Measurements from ENCODE around the gene CEMIP.

CEMIP gene

GRCh38 chr15:80846031-80846815, 67.1 kb downstream of the CEMIP start:
- no peak overlapping the region for H3K4me3 ChIP-seq (ENCODE audit: low read length)
- TF ChIP-seq ZNF274 (IDR thresholded peaks at IDR 0.05; ENCODE audit: low read depth, low read length), result no peak

DNA sequence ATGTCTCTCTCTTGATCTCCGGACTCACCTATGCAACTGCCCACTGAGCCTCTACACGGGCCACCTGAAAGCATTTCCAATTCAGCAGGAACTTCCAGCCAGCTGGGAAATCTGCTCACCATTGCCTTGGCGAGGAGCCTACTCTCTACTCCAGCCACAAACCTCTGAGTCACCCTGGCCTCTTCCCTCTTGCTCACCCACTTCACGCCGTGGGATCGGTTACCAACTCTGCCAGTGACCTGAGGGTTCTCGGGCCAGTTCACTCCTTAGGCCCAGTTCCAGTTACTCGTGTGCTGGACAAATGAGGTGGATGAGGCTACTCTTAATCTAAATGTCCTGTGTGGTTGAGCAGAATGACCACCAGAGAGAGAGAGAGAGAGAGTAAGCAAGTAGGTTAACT, 70.1 kb downstream of the CEMIP start:
- no peak for TF ChIP-seq ZNF274 (IDR thresholded peaks at IDR 0.05; ENCODE audit: low read depth, low read length)
- H3K4me3 ChIP-seq (ENCODE audit: low read length), result no peak overlapping the region

GRCh38 chr15:80850941-80851451, 71.8 kb downstream of the CEMIP start:
- H3K4me3 ChIP-seq (ENCODE audit: low read length), result no peak overlapping the region
- TF ChIP-seq ZNF274 (IDR thresholded peaks at IDR 0.05; ENCODE audit: low read depth, low read length), result no peak

DNA sequence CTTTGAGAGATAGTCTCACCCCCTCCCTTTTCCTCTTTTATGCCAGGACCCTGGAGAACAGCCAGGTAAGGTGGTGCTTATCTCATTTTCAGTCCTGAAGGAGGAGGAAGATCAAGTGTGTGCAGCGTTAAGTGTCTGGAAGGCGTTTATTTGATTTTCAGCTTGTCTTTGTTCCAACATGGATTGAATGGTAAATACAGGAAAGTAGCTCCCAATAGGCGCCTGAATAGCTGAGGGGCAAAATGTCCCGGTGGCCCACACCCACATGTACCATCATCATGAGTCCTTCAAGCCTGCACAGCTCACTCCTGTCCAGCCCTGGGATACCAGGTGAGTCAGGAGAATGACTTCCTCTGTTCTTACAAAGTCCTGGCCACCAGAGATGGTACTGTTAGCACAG, 73.5 kb downstream of the CEMIP start:
- TF ChIP-seq ZNF274 (IDR thresholded peaks at IDR 0.05; ENCODE audit: low read depth, low read length), result no peak
- no peak overlapping the region for H3K4me3 ChIP-seq (ENCODE audit: low read length)

DNA sequence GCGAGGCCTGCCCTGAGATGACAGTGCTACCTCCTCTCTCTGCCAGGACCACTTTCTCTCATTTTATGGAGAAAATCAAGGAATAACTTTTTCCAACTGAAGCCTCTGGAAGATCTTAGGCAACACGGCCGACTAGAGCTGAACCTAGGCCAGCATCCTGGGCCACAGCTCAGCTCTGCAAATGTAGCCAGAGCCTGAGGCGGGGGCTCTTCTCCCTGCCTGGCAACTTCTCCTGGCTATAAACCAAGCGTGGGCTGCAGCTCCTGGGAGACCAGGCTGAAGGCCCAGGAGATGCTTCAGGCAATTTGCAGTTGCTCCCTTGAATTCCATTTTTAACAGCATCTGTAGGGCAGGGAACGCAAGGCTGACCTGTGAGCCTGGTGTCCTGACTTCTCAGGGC, 74.9 kb downstream of the CEMIP start:
- no peak for TF ChIP-seq ZNF274 (IDR thresholded peaks at IDR 0.05; ENCODE audit: low read depth, low read length)
- no peak overlapping the region for H3K4me3 ChIP-seq (ENCODE audit: low read length)

- no peak overlapping the region for H3K4me3 ChIP-seq (ENCODE audit: low read length)
- TF ChIP-seq ZNF274 (IDR thresholded peaks at IDR 0.05; ENCODE audit: low read depth, low read length), result no peak
Observed at GRCh38 chr15:80855206-80855605, 76.0 kb downstream of the CEMIP start.

GRCh38 chr15:80856400-80856799, 77.2 kb downstream of the CEMIP start:
- no peak overlapping the region for H3K4me3 ChIP-seq (ENCODE audit: low read length)
- TF ChIP-seq ZNF274 (IDR thresholded peaks at IDR 0.05; ENCODE audit: low read depth, low read length), result no peak

GRCh38 chr15:80856809-80857377, 77.7 kb downstream of the CEMIP start:
- no peak overlapping the region for H3K4me3 ChIP-seq (ENCODE audit: low read length)
- TF ChIP-seq ZNF274 (IDR thresholded peaks at IDR 0.05; ENCODE audit: low read depth, low read length), result no peak

DNA sequence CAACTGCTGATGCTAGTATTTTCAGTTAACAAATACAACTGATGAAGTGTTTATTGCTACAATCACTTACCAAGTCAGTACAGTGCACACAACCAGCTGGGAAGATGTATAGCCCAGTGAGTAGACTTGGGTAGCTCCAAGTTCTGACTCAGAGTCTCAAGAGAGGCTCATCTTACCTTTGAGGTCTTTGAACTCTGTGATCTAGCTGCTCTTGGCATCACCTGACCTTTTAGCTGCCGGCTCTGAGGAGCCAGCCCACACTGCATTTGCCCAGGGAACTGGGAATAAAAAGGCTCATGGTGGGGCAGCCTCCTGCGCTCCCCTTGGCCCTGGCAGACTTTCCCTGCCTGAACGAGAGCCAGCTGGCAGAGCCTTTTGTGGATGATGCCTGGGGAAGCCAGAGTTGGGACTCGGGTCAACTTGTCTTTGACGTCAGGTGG, 82.6 kb downstream of the CEMIP start:
- H3K4me3 ChIP-seq (ENCODE audit: low read length), result no peak overlapping the region
- no peak for TF ChIP-seq ZNF274 (IDR thresholded peaks at IDR 0.05; ENCODE audit: low read depth, low read length)

- H3K4me3 ChIP-seq (ENCODE audit: low read length), result no peak overlapping the region
Observed at GRCh38 chr15:80864666-80865065, 85.5 kb downstream of the CEMIP start.

DNA sequence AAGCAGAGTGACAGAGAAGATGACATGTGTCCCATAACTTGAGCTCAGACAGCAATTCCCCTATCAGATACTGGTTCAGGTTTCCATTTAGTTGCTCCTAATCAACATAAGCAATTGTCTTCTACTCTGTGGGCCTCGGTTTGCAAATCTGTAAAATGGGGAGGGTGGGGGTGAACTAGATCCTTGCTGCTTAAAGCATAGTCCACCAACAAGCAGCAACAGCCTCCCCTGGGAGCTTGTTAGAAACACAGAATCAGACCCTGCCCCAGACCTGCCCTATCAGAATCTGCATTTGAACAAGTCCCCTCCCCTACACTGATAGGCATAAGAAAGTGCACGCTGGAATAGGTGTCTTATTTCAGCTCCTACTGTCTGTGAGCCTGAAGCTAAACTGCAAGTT, 87.8 kb downstream of the CEMIP start:
- no peak overlapping the region for H3K4me3 ChIP-seq (ENCODE audit: low read length)

More at GRCh38 chr15:80864666-80865065, 85.5 kb downstream of the CEMIP start:
- no peak for TF ChIP-seq ZNF274 (IDR thresholded peaks at IDR 0.05; ENCODE audit: low read depth, low read length)

DNA sequence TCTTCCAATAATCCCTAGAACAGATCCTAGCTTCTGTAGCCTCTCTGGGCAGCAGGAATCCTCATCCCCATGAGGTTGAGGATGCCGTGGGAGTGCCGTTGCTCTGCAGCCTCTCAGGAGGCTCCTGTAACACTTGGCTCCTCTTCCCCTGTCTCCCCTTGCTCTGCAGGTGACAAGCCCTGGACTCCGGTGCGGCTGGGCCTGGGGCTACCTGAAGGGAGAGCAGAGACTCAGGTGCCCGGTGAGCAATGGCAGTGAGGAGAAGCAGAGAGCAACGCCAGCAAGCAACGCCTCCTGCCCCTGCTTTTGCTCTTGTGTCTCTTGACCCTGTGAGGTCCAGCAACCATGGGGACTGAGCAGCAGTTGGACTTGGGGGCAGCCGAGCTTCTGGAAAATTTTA, 91.2 kb downstream of the CEMIP start:
- TF ChIP-seq ZNF274 (IDR thresholded peaks at IDR 0.05; ENCODE audit: low read depth, low read length), result no peak

More for the DNA sequence above, 87.8 kb downstream of the CEMIP start:
- TF ChIP-seq ZNF274 (IDR thresholded peaks at IDR 0.05; ENCODE audit: low read depth, low read length), result no peak

DNA sequence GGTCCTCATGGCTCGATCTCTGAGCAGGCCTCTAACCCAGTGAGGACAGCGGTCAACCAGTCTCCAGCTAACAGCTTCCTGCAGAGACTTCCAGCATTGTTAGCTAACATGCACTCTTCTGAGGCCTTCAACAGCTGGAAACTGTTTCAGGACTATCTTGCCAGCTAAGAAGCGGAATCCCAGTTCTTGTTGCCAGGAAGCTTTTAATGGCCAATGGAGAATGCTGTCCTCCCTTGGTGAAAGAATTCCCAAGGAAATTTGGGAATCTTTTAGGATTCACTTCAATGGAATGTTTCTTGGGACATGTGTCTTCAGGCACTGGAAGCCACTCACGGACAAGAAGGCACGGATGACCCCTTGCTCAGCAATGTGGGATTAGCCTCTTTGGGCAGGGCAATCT, 91.7 kb downstream of the CEMIP start:
- no peak for TF ChIP-seq ZNF274 (IDR thresholded peaks at IDR 0.05; ENCODE audit: low read depth, low read length)
- H3K4me3 ChIP-seq (ENCODE audit: low read length), result no peak overlapping the region

More for the DNA sequence above, 91.2 kb downstream of the CEMIP start:
- no peak overlapping the region for H3K4me3 ChIP-seq (ENCODE audit: low read length)

DNA sequence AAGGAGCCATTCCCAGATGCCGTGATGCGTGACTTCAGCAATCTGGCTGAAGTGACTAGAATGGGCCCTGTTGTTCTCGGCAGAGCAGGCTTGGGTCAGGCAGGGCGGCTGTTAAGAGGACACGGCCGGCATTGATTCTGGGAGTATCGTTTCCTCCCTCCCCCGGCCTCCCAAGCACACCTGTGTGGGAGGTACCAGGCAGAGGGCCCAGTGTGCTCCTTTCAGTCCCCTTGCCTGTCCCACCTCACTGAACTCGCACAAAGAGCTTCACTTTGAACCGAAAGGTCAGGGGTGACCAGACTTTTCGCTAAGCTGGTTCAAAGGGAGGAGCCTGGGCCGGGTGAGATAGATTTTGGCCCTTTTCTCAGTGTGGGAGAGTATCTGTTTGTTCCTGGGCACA, 92.7 kb downstream of the CEMIP start:
- no peak for TF ChIP-seq ZNF274 (IDR thresholded peaks at IDR 0.05; ENCODE audit: low read depth, low read length)
- no peak overlapping the region for H3K4me3 ChIP-seq (ENCODE audit: low read length)

DNA sequence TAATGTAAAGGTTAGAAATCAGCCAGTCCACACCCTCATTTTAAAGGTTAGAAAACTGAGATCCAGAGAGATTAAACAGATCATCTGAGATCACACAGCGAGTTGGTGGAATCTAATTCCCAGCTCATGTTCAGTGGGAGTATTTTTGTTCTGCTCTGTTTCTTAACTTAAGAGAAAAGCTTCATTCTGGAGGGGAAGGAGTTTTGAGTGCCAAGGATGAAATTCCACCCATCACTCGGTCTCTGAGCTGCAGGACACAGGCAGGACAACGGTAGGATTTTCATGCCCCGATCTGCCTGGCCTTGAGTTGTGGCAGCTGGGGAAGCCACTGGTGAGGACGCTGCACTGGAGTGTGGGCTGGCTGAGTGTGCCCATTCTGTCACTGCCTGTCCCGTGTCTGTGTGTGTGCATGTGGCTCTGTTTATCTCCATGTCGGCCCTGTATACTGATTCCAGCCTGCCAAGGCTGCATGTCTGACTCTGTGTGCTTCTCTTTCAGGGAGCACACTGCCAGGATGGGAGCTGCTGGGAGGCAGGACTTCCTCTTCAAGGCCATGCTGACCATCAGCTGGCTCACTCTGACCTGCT, 94.3 kb downstream of the CEMIP start:
- TF ChIP-seq ZNF274 (IDR thresholded peaks at IDR 0.05; ENCODE audit: low read depth, low read length), result no peak
- H3K4me3 ChIP-seq (ENCODE audit: low read length), result no peak overlapping the region

Measured in GM08714 (cell line).